ENCODE data around the gene ERN1. TPM values are rescaled to one million over a fixed set of nuclear protein-coding genes. Genes with fewer than 3 reads are reported as not detected.

The ERN1 gene
- total and polyA plus RNA-seq, 2 donors (not counting 3 experiments of a cell fraction or from before 2014, with no cell fraction given), result 9.1 to 21.5 TPM

- TF ChIP-seq JUN (IDR thresholded peaks at IDR 0.05; ENCODE audit: borderline replicate concordance, insufficient read depth, insufficient read length, low read depth) (no peak), GATA2 (IDR thresholded peaks at IDR 0.05; ENCODE audit: insufficient read depth, insufficient read length, low read depth, low read length) (no peak), CTCF (IDR thresholded peaks at IDR 0.05; ENCODE audit: extremely low read depth in 1 of 2, insufficient read depth in 1 of 2, low read depth in 1 of 2, low read length in 2 of 2) (no peak), FOS (IDR thresholded peaks at IDR 0.05; ENCODE audit: borderline replicate concordance, insufficient read depth, low read length) (no peak), POLR2A (IDR thresholded peaks at IDR 0.05; ENCODE audit: low read depth, low read length) (no peak), EZH2 (IDR thresholded peaks at IDR 0.05; ENCODE audit: borderline replicate concordance, low read depth, low read length, severe bottlenecking) (no peak), MAX (IDR thresholded peaks at IDR 0.05; ENCODE audit: insufficient read depth, insufficient read length) (no peak), MYC (IDR thresholded peaks at IDR 0.05; ENCODE audit: low read depth, low read length) (no peak), POLR2AphosphoS5 (IDR thresholded peaks at IDR 0.05; ENCODE audit: insufficient read depth, low read depth, low read length) (no peak)
- no peak for FAIRE-seq
- CTCF ChIA-PET, result interaction anchor here (3.0 kb wide), 1 partner anchor 48 kb away, joined by 14 read pairs; no protein-coding TSS in a partner anchor
Observed at GRCh38 chr17:64085650-64086005, 44.3 kb downstream of the ERN1 start.

More at GRCh38 chr17:64085650-64086005, 44.3 kb downstream of the ERN1 start:
- no peak overlapping the region for H2AFZ ChIP-seq (ENCODE audit: low read depth, low read length)
- no peak overlapping the region for H3K4me2 ChIP-seq (ENCODE audit: insufficient read depth, low read length)
- POLR2A ChIA-PET, result no interaction called here
- H3K27ac ChIP-seq (ENCODE audit: insufficient read depth, low read depth, low read length), result no peak overlapping the region
- BruUV-seq (replicated peaks), result no TSS peak
- H3K9me3 ChIP-seq (replicated peaks; ENCODE audit: control insufficient read depth, insufficient read depth, low read length), result no peaks in the 10 kb centered on the region
- dilution Hi-C loops (cut with MboI; ENCODE audit: extremely low pct_ligation_motif_present, low sequenced_read_pairs), result no loop called here
- H3K4me3 ChIP-seq (replicated peaks in 1 of 3; ENCODE audit: insufficient read depth in 1 of 3, low read depth in 1 of 3, low read length in 3 of 3), result no peak overlapping the region
- no peaks in the 10 kb centered on the region for H4K20me1 ChIP-seq (replicated peaks; ENCODE audit: control insufficient read depth, extremely low read depth, insufficient read depth, low read length)
- no peak overlapping the region for H3K9ac ChIP-seq (replicated peaks; ENCODE audit: extremely low read depth, insufficient read depth, low read length)
- DNase-seq (ENCODE audit: low read depth, low spot score), result no peak
- H3K4me1 ChIP-seq (ENCODE audit: control insufficient read depth, extremely low read depth, insufficient read depth, low read length), result peaks cover 29% of the 10 kb centered on the region
- no peaks in the 10 kb centered on the region for H3K9me1 ChIP-seq (replicated peaks; ENCODE audit: control insufficient read depth, extremely low read depth, insufficient read depth, low read length)
- intact Hi-C loops (cut with micrococcal nuclease), result loop anchor here (1.0 kb wide), 1 partner anchor 11 kb away; no protein-coding TSS in a partner anchor
- H3K36me3 ChIP-seq (ENCODE audit: control insufficient read depth in 2 of 2, extremely low read depth in 1 of 2, insufficient read depth in 2 of 2, low read length in 2 of 2), result no peaks in the 10 kb centered on the region
- no peaks in the 10 kb centered on the region for H3K27me3 ChIP-seq (ENCODE audit: control insufficient read depth in 2 of 2, insufficient read depth in 2 of 2, low read length in 2 of 2)
- H3K79me2 ChIP-seq (ENCODE audit: control insufficient read depth, insufficient read depth, low read length), result peaks cover 2% of the 10 kb centered on the region
